ENCODE data around the gene C3orf52.

C3orf52 gene

GRCh38 chr3:112137781-112138180 lies 51.6 kb downstream of the C3orf52 start:
- DNase-seq, result no peak

- no peak for DNase-seq
Observed at GRCh38 chr3:112138219-112138969, 52.2 kb downstream of the C3orf52 start.

- no peak for DNase-seq
Observed at GRCh38 chr3:112140584-112140983, 54.4 kb downstream of the C3orf52 start.

GRCh38 chr3:112141293-112141692 lies 55.1 kb downstream of the C3orf52 start:
- DNase-seq, result no peak

- no peak for DNase-seq
Observed at GRCh38 chr3:112143251-112143650, 57.1 kb downstream of the C3orf52 start.

GRCh38 chr3:112143689-112144088 lies 57.5 kb downstream of the C3orf52 start:
- no peak for DNase-seq

- DNase-seq, result no peak
Observed at GRCh38 chr3:112149136-112149535, 62.9 kb downstream of the C3orf52 start.

GRCh38 chr3:112167758-112168157 lies 81.6 kb downstream of the C3orf52 start:
- no peak for DNase-seq

Data from GDM1 (cell line).